Gastrocnemius medialis (tissue), 4 donors: ENCODE data around the gene DYNLT2B.

Source experiments
- POLR2A ChIP-seq, 2 donors: fragments of 450-650 bp; IDR thresholded peaks; one replicate each; pipeline ENCODE4 v1.6.1; 2017; ENCODE audit warnings: antibody characterized with exemption in 2 of 2, mild to moderate bottlenecking in 2 of 2, moderate library complexity in 2 of 2
- TF ChIP-seq, protein P1 (sequence below), 5 experiments: fragments of 450-650 bp in 3 of 5; fragments of 200-600 bp in 2 of 5; sonication (generic) in 2 of 5; IDR thresholded peaks in 4 of 5; conservative IDR thresholded peaks in 1 of 5; 1 replicate in 4 of 5; 2 replicates in 1 of 5; pipeline ENCODE4 v1.5.1; 2016 to 2019; ENCODE audit warnings: antibody characterized with exemption in 5 of 5, mild to moderate bottlenecking in 3 of 5, moderate library complexity in 3 of 5

DNA sequence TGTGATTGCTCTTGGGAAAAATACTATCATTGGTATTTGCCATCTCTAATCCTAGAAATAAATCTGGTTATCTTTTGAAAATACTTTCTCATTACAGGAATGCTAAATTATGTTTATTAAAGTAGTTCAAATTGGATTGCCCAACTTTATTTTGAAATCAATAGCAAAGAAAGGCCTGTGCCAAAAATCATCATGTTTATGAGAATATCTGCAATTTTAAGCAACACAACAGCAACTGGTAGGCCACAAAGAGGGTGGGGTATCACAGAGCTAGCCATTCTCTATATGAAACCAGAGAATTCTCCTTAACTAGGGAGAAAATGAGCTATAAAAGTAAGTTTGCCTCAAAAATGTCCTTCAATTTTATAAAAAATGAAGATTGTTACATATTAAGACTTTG is 32.0 kb upstream of the DYNLT2B start:
- TF ChIP-seq, protein P1, sequence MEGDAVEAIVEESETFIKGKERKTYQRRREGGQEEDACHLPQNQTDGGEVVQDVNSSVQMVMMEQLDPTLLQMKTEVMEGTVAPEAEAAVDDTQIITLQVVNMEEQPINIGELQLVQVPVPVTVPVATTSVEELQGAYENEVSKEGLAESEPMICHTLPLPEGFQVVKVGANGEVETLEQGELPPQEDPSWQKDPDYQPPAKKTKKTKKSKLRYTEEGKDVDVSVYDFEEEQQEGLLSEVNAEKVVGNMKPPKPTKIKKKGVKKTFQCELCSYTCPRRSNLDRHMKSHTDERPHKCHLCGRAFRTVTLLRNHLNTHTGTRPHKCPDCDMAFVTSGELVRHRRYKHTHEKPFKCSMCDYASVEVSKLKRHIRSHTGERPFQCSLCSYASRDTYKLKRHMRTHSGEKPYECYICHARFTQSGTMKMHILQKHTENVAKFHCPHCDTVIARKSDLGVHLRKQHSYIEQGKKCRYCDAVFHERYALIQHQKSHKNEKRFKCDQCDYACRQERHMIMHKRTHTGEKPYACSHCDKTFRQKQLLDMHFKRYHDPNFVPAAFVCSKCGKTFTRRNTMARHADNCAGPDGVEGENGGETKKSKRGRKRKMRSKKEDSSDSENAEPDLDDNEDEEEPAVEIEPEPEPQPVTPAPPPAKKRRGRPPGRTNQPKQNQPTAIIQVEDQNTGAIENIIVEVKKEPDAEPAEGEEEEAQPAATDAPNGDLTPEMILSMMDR (IDR thresholded peaks at IDR 0.05 in 4 of 5, conservative IDR thresholded peaks at IDR 0.05 in 1 of 5), result no peak
- TF ChIP-seq POLR2A (IDR thresholded peaks at IDR 0.05), result no peak
